PC-3 (cell line): ENCODE measurements around the gene SH3D19. TPM values are rescaled to one million over a fixed set of nuclear protein-coding genes. Genes with fewer than 3 reads are reported as not detected.

Experiments
- ATAC-seq: fragments of 200-7000 bp; cut with Tn5 transposase; 2 replicates; pipeline ENCODE4 v1.9.1; 2020; ENCODE audit warnings: mild to moderate bottlenecking, moderate library complexity
- BruUV-seq: library from RNA; stranded (reverse); fragments of 400-500 nt; replicated peaks from 2 replicates; lab custom pipeline; 2021; lab: Mats Ljungman, UMichigan
- CTCF ChIA-PET: fragments of 300-600 bp; sonication (Branson Sonifier 250); formaldehyde crosslinking; loops from one replicate; lab custom pipeline; 2022; ENCODE audit warnings: antibody characterized with exemption; lab: Charles Lee
- POLR2A ChIA-PET: fragments of 300-600 bp; sonication (Branson Sonifier 250); formaldehyde crosslinking; loops from one replicate; lab custom pipeline; 2022; ENCODE audit warnings: antibody characterized with exemption; ENCODE audit not compliant: unreplicated experiment; lab: Charles Lee
- DNase-seq: peaks from one replicate; pipeline ENCODE4 v3.0.0-alpha.2; 2015
- H2AFZ ChIP-seq: fragments of 300-600 bp; sonication (generic); 2 replicates; pipeline ENCODE4 v1.6.0; 2016; ENCODE audit warnings: antibody characterized with exemption, low read length
- H3F3A ChIP-seq: fragments of 300-600 bp; sonication (generic); one replicate; pipeline ENCODE4 v1.6.0; 2017; ENCODE audit warnings: antibody characterized with exemption, low read length, control low read depth, mild to moderate bottlenecking; ENCODE audit not compliant: unreplicated experiment
- H3K27ac ChIP-seq: fragments of 300-600 bp; sonication (generic); 2 replicates; pipeline ENCODE4 v1.5.1; 2016; ENCODE audit warnings: mild to moderate bottlenecking, low read length
- H3K27me3 ChIP-seq: fragments of 300-600 bp; sonication (generic); 2 replicates; pipeline ENCODE4 v1.6.1; 2016; ENCODE audit warnings: low read length, mixed read lengths
- H3K36me3 ChIP-seq: fragments of 300-600 bp; sonication (generic); 2 replicates; pipeline ENCODE4 v1.6.1; 2016; ENCODE audit warnings: low read depth, mixed run types, low read length, mixed read lengths
- H3K4me1 ChIP-seq: fragments of 300-600 bp; sonication (generic); 2 replicates; pipeline ENCODE4 v1.5.1; 2016; ENCODE audit warnings: low read length; ENCODE audit not compliant: insufficient read depth
- H3K4me2 ChIP-seq: fragments of 300-600 bp; sonication (generic); 2 replicates; pipeline ENCODE4 v1.6.0; 2016; ENCODE audit warnings: low read length
- H3K4me3 ChIP-seq: fragments of 300-600 bp; sonication (generic); 2 replicates; pipeline ENCODE4 v1.5.1; 2016; ENCODE audit warnings: mild to moderate bottlenecking, low read length, mixed read lengths
- H3K79me2 ChIP-seq: fragments of 300-600 bp; sonication (generic); 2 replicates; pipeline ENCODE4 v1.6.1; 2017; ENCODE audit warnings: low read length, mixed read lengths
- H3K9ac ChIP-seq: fragments of 300-600 bp; sonication (generic); 2 replicates; pipeline ENCODE4 v1.6.0; 2016; ENCODE audit warnings: mild to moderate bottlenecking, low read length
- H3K9me2 ChIP-seq: fragments of 300-600 bp; sonication (generic); replicated peaks from 2 replicates; pipeline ENCODE4 v1.6.1; 2016; ENCODE audit warnings: mixed run types, low read length, mixed read lengths
- H3K9me3 ChIP-seq: fragments of 300-600 bp; sonication (generic); 2 replicates; pipeline ENCODE4 v1.6.1; 2016; ENCODE audit warnings: low read length, mixed read lengths
- H4K20me1 ChIP-seq: fragments of 300-600 bp; sonication (generic); 2 replicates; pipeline ENCODE4 v1.6.1; 2016; ENCODE audit warnings: low read length, mixed read lengths
- CTCF ChIP-seq: fragments of 300-600 bp; sonication (generic); conservative IDR thresholded peaks from 2 replicates; pipeline ENCODE4 v1.5.1; 2017; ENCODE audit warnings: antibody characterized with exemption, low read depth, mild to moderate bottlenecking, low read length
- EZH2 ChIP-seq: fragments of 300-600 bp; sonication (generic); IDR thresholded peaks from one replicate; pipeline ENCODE4 v1.6.1; 2017; ENCODE audit warnings: antibody characterized with exemption, mild to moderate bottlenecking, low read length; ENCODE audit not compliant: unreplicated experiment
- EZH2phosphoT487 ChIP-seq: fragments of 300-600 bp; sonication (generic); IDR thresholded peaks from 2 replicates; pipeline ENCODE4 v1.6.1; 2018; ENCODE audit warnings: mild to moderate bottlenecking, antibody characterized with exemption, low read length, borderline replicate concordance
- intact Hi-C: fragments of 100-400 bp; cut with micrococcal nuclease; formaldehyde crosslinking; loops from 2 replicates; pipeline ENCODE4 v1.9.0; 2023
- total RNA-seq: library from RNA; depleted of rRNA; stranded (reverse); fragments of >200 nt; gene quantifications from 2 replicates; pipeline ENCODE4 v1.2.3, GENCODE V29; 2014

Gene SH3D19
- total RNA-seq, 1 experiment from 2014 or later = 30.1 TPM

GRCh38 chr4:151165205-151166000, 160.0 kb downstream of the SH3D19 start:
- Histone ChIP-seq H3K27me3 (no peaks in the 10 kb centered on the region), H4K20me1 (no peaks in the 10 kb centered on the region), H3K9ac (no peak overlapping the region), H3K4me1 (peaks cover 16% of the 10 kb centered on the region), H3K9me2 (no peaks in the 10 kb centered on the region), H3K27ac (peak overlapping the region; percentile 41), H3K4me3 (no peak overlapping the region), H3F3A (no peaks in the 10 kb centered on the region), H2AFZ (0 out of 2 replicates have a peak overlapping the region, but pooled peaks have one; percentile 5), H3K9me3 (no peaks in the 10 kb centered on the region), H3K79me2 (no peaks in the 10 kb centered on the region), H3K36me3 (peaks cover 4% of the 10 kb centered on the region; the same call in 1 of the 2 replicates), H3K4me2 (peak overlapping the region; percentile 35; the same call in 1 of the 2 replicates)
- ChIA-PET POLR2A (interaction anchor here (0.6 kb wide), 1 partner anchor 26 kb away, joined by 4 read pairs; no protein-coding TSS in a partner anchor), CTCF (no interaction called here)
- peak; percentile 27 for DNase-seq
- intact Hi-C loops = loop anchor here (5.0 kb wide), 1 partner anchor 62 kb away; no protein-coding TSS in a partner anchor
- BruUV-seq = no TSS peak
- no peak for TF ChIP-seq CTCF
- no peak for TF ChIP-seq EZH2
- no peak for TF ChIP-seq EZH2phosphoT487
- ATAC-seq = peak; percentile 63

GRCh38 chr4:151163855-151164254, 161.6 kb downstream of the SH3D19 start:
- ChIA-PET CTCF (no interaction called here), POLR2A (no interaction called here)
- no peak overlapping the region for H3K27ac ChIP-seq
- H3K9me2 ChIP-seq = no peaks in the 10 kb centered on the region
- H3K4me2 ChIP-seq = no peak overlapping the region
- no peaks in the 10 kb centered on the region for H3F3A ChIP-seq
- no peaks in the 10 kb centered on the region for H3K9me3 ChIP-seq
- H3K79me2 ChIP-seq = no peaks in the 10 kb centered on the region
- no peak for DNase-seq
- H3K36me3 ChIP-seq = peaks cover 4% of the 10 kb centered on the region; the same call in 1 of the 2 replicates
- intact Hi-C loops = no loop called here
- ATAC-seq = no peak
- H3K4me1 ChIP-seq = peaks cover 16% of the 10 kb centered on the region
- H2AFZ ChIP-seq = no peak overlapping the region
- H3K4me3 ChIP-seq = no peak overlapping the region
- H3K27me3 ChIP-seq = no peaks in the 10 kb centered on the region
- no peak overlapping the region for H3K9ac ChIP-seq
- BruUV-seq = no TSS peak
- no peaks in the 10 kb centered on the region for H4K20me1 ChIP-seq
- TF ChIP-seq EZH2 = no peak
- TF ChIP-seq CTCF = no peak
- TF ChIP-seq EZH2phosphoT487 = no peak

GRCh38 chr4:151158979-151159378, 166.4 kb downstream of the SH3D19 start:
- Histone ChIP-seq H4K20me1 (no peaks in the 10 kb centered on the region), H3K27ac (no peak overlapping the region), H3K9me3 (no peaks in the 10 kb centered on the region), H2AFZ (no peak overlapping the region), H3K9ac (no peak overlapping the region), H3K4me3 (no peak overlapping the region), H3K79me2 (no peaks in the 10 kb centered on the region), H3K36me3 (peaks cover 10% of the 10 kb centered on the region), H3K27me3 (no peaks in the 10 kb centered on the region), H3K4me2 (no peak overlapping the region), H3K9me2 (no peaks in the 10 kb centered on the region), H3K4me1 (no peaks in the 10 kb centered on the region), H3F3A (no peaks in the 10 kb centered on the region)
- ATAC-seq = no peak
- POLR2A ChIA-PET = no interaction called here
- no peak for DNase-seq
- intact Hi-C loops = no loop called here
- TF ChIP-seq EZH2phosphoT487 (no peak), EZH2 (no peak), CTCF (no peak)
- BruUV-seq = no TSS peak
- CTCF ChIA-PET = no interaction called here
